GM19099 (cell line): ENCODE measurements around the gene MTHFS.

Experiments
- POLR2A ChIP-seq: IDR thresholded peaks from 3 replicates; pipeline ENCODE4 v1.6.1; 2011; ENCODE audit warnings: low read depth; ENCODE audit not compliant: insufficient read length; ENCODE audit errors: extremely low read depth

MTHFS gene

DNA sequence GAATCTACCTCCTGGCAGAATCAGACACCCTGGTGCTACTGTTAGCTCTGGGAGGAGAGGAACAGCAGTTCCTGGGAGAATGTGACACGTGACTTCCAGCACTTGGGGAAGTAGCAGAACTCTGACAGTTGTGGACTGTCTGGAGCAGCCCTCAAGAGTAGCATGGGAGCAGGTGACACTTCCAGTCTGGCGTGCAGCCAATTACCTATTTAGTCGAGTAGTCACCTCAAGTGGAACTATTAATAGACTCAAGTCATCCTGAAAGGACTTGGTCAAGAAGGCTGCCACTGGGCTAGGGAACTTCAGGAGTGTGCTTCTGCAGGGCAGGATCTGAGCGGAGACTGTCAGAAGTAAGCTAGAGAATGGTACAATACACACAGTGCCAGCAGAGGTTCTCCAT is 62.3 kb downstream of the MTHFS start:
- TF ChIP-seq POLR2A = no peak

DNA sequence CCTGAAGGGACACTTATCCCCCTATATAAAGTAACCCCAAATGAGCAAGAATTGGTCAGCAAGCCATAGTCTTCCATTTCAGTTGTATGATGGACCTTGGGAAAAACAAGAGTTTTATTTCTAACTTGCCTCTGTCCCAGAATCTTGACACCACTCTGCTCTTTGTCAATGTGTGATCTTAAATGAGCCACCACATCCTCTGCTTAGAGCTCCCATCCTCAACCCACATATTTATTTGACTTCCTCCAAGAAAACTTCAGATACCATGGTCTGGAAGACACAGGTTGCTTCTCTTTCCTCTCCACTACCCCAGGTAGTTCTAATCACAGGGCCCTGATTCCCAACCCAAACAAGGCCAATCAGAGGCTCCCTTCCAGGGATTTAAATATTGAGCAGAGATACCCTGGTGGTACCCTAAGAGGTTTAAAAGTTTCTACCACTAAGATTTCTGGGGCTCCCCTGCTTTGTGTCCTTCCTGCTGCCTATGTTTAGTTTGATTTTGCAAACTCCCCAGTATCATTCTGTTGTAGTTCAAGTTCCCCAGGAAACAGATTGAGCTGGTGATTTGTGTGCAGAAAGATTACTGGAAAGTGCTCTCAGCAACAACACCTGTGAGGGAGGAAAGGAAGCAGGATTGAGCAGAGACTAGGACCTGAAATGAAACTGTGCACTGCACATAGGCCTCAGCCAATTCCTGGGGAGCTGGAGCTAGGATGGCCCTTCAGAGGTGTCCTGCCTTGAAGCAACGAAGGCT is 64.3 kb downstream of the MTHFS start:
- TF ChIP-seq POLR2A = no peak

DNA sequence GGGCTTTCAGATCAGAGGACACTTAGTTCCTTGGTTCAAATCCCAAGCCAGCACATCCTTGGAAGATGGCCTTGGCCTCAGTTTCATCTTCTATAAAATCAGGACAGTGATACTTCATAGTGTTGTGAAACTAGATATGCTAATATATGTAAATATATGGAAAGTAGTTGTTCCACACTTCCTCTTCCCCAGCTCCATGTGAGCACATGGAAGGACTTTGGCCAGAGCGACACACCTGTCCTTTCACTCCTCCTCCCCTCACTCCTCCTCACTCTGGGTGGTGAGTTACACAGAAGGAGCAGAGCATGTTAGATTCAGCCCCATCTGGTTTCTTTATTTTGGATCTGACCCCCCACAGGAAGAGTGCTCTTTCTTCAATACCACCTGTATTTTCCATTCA is 65.2 kb downstream of the MTHFS start:
- TF ChIP-seq POLR2A = no peak

DNA sequence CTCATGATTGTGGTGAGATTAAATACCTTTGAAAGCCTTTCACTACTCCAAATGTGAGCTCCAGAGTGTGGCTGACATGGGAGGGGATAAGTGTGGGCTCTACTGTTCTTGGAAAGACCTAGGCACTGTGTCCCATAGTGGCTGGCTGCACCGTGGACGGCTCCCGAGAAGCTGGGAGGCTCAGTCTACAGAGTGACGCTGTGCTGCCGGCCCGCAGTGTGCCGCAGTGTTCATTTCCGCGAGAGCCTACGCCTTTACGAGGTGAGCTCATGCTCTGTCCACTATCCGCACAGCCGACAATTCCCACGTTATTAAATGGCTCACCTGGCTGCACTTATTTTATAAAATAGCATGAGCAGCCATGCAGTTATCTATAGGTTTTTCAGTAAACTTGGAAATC is 66.9 kb downstream of the MTHFS start:
- TF ChIP-seq POLR2A = no peak

DNA sequence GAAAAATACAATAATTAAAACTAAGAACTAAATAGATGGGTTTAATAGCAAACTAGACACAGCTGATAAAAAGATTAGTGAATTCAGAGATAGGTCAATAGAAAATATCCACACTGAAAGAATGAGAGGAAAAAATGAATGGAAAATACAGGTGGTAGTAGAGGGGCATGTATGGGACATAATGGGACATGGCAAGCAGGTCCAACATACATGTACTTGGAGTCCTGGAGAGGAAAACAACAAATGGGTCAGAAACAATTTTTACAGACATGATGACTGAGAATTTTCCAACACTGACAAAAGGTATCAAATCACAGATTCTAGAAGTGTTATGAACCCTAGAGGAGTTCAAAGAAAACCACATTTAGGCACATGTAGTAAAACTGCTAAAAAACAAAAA is 68.4 kb downstream of the MTHFS start:
- TF ChIP-seq POLR2A = no peak

DNA sequence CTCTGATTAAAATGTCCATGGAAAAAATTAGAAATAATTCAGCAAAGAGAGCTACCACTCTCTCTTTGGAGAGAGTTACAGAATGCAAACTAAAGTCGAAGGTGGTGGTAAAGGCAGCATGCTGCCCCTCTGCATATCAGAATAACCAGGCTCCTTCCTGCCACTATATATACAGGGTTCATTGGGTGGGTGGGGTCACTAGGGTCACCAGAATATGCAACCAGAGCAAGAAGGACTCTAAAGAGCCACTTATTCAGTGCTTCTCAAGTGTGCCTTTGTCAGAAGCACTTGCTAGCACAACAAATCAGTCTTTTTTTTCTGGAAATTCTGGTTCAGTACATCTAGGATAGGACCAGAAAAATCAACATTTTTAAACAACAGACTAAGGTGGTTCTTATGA is 70.0 kb downstream of the MTHFS start:
- TF ChIP-seq POLR2A = no peak

DNA sequence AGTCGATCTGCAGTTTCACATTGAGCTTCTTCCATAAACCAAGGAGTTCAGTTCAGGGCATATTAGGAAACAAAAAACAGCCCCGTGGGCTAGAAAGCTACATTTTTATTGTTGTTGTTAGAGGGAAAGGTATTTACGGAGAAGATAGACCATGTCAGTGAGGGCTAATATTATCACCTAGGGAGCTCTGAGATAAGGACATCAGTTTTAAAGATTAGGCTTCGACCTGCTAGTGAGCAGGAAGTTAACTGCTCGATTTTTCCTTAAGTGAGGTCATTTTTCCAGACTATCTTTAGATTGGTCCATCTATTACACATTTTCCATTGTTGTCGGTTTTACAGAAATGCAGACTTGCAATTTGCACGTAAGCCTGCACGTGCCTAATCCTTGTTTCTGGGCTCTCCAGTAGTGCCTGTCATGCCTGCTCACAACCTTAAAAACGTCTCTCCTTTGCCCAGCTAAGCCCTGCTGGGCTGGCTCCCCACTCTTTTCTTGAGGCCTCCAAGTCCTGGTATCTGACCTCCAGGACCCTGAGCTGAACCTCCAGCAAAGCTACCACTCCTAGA is 72.6 kb downstream of the MTHFS start:
- TF ChIP-seq POLR2A = no peak

DNA sequence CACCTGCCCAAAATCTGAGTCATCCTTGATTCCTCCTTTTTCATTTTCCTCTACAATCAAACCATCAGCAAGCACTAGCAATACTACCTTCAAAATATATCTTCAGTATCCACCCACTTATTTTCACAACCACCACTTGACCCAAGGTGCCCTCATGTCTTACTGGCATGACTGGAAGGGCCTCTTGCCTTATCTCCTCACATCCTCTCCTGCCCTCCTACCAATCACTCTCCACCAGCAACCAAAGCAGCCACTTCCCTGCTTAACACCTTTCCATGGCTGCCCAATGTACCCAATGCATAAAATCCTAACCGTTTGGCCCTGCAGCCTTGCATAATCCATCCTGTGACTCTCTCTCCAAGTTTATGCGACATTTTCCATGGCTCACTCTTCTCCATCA is 76.0 kb downstream of the MTHFS start:
- TF ChIP-seq POLR2A = no peak

DNA sequence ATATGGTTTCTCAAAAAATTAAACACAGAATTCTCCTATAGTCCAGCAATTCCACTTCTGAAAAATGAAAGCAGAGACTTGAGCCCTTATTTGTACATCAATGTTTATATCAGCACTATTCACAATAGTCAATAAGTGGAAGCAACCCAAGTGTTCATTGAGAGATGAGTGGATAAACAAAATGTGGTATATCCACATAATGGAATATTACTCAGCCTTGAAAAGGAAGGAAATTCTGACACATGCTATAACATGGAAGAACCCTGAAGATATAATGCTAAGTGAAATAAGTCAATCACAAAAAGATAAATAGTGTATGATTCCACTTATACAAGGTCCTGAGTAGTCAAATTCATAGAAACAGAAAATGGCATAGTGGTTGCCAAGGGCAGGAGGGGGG is 76.6 kb downstream of the MTHFS start:
- no peak for TF ChIP-seq POLR2A

DNA sequence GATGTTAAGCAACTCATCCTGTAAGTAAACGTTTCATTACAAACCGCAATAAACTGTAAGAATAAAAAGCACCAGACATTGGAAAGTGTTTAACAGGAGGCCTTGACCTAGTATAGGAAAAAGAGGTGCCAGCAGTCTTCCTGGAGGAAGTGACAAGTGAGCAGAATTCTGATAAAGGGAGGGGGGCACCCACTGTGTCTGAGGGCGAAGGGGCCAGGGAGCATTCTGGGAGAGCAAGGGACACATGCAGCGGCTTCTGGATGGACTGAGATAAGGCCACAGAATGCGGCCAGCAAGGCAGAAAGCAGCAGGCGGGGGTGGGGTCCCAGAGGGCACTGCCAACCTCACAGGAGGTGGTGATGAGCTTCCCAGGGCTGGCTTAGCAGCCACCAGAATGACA is 80.2 kb downstream of the MTHFS start:
- TF ChIP-seq POLR2A = no peak

DNA sequence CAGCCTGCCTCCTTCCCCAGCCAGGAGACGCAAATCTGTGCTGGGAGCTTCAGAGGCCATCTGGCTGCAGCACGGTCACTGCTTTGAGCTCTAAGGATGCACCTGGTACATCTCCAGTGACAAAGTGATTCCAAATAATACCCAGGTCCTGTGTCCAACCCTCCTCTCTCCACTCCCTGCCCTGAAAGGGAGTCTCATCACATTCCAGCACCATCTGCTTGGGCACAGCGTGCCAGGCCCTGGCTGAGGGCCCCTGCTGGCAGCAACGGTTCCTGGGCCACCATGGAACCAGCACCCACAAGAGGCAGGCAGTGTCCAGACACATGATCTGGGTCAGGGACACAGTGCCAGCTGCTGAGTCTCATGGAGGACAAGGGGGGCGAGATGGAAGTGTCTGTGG is 81.3 kb downstream of the MTHFS start:
- TF ChIP-seq POLR2A = no peak

DNA sequence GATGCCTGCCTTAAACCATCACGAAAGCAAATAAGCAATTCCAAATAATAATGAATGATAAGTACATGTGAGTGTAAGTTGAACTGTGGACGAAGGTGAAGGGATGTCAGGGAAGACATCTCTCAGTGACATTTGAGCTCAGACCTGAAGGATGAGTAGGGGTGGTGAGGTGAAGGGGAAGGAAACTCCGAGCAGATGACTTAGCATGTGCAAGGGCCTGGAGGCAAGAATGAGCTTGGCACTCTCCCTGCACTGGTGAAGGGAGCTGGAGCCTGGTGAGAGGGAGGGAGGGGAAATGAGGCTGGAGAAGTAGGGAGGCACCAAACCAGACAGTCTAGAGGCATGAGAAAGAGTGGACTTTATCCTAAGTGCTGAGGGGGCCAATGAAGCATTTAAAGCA is 84.3 kb downstream of the MTHFS start:
- no peak for TF ChIP-seq POLR2A

DNA sequence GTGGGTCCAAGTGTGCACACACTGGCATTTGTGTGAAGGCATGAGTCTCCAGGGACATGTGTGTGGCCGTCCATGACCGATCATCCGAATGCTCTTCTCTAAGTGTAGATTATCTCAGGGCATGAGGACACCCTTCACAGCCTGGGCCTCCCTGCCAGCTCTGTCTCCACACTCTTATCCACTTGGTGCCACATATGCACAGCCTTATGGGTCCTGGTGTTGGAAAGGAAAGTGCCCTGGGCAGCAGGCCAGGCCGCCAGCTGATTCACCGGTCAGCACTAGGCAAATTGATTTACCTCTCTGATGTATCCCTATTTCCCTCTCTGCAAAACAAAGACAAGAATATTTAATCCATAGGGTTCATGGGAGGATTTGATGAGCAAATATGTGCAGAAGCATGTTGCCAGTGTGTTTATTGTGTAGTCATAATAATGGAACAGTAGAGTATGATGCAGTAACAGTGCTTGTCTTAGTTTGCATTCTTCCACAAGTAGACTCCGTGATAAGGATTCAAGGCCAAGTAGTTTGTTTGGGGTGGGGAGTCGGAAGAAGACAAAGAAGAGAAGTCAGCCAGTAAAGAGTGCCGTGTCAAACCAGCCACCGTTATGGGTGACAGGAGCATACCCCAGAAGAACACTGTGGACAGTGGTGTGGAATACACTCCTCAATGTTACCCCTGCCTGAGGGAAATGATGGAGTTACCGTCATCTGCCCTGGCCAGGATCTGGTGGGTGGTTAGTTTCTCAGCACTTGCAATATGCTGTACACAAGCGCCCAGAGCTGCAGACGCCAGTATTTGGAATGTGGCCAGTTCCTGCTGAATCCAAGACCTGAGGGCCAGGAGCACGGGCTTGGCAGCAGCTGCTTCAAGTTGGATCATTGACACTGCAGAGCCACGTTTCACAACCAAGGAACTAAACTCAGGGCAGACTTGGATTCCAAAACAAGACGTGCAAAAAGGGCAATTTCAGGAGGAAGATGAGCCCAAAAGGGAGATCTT is 85.1 kb downstream of the MTHFS start:
- no peak for TF ChIP-seq POLR2A

DNA sequence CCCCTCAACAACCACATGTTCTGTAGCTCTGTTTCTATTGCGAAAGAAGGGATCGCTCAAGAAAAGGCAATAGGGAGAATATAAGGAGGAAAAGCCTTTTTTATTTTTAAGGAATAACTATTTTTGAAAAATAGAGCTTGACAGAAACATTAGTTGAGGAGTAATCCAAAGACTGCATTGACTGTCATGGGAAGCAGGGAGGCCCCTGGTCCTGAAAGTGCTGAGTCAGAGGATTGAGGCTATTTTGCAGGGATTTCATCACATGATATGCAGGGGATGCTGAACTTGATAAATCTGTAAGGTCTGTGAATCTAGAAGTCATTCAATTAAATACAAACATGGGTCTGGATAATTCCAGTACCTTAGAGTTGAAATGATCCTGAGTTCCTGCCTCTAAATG is 92.0 kb downstream of the MTHFS start:
- no peak for TF ChIP-seq POLR2A

DNA sequence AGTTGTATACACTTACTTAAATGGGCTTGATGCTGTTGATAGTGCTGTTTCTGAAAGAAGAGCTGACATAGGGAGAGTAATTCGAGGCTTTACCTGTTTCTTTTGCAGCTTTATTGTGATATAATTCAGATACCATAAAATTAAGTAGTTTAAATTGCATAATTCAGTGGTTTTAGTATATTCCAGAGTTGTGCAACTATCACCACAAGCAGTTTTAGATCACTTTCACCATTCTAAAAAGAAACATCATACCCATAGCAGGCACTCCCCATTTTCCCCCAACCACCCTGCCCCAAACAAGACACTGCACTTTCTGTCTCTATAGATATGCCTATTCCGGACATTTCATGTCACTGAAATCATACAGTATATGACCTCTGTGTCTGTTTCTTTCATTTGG is 98.5 kb downstream of the MTHFS start:
- TF ChIP-seq POLR2A = no peak
